ENCODE measurements around the gene CRADD. TPM values are rescaled to one million over a fixed set of nuclear protein-coding genes. Genes with fewer than 3 reads are reported as not detected.
"Not testable (repeated sequence)": the region's sequence is repeated elsewhere in the genome, so short reads cannot be mapped to it uniquely, and the experiment has no call there.

The CRADD gene
- total RNA-seq, 1 experiment from 2014 or later: 7.6 TPM

GRCh38 chr12:93798279-93799151 is 121.3 kb downstream of the CRADD start:
- DNase-seq: no peak
- Histone ChIP-seq H3K27ac (no peak overlapping the region), H3K9me3 (replicated peaks) (no peaks in the 10 kb centered on the region), H3K27me3 (no peaks in the 10 kb centered on the region), H3K4me3 (no peak overlapping the region), H3K36me3 (no peaks in the 10 kb centered on the region), H3K4me1 (peaks cover 11% of the 10 kb centered on the region)

DNA sequence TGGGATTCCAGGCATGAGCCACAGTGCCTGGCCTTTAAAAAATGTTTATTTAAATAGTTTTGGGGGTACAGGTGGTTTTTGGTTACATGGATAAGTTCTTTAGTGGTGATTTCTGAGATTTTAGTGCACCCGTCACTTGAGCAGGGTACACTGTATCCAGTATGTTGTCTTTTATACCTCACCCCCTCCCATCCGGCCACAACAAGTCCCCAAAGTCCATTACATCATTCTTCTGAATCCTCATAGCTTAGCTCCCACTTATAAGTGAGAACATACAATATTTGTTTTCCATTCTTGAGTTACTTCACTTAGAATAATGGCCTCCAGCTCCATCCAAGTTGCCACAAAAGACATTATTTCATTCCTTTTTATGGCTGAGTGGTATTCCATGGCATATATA is 124.5 kb downstream of the CRADD start:
- peaks cover 11% of the 10 kb centered on the region for H3K4me1 ChIP-seq
- H3K9me3 ChIP-seq (replicated peaks); DNase-seq; H3K4me3 ChIP-seq; H3K36me3 ChIP-seq; H3K27me3 ChIP-seq; H3K27ac ChIP-seq: not testable (repeated sequence)

- H3K27ac ChIP-seq: no peak overlapping the region
- H3K36me3 ChIP-seq: no peaks in the 10 kb centered on the region
- H3K4me1 ChIP-seq: peaks cover 11% of the 10 kb centered on the region
- H3K4me3 ChIP-seq: no peak overlapping the region
- DNase-seq: no peak
- no peaks in the 10 kb centered on the region for H3K27me3 ChIP-seq
- no peaks in the 10 kb centered on the region for H3K9me3 ChIP-seq (replicated peaks)
Measured at GRCh38 chr12:93802293-93802692, 125.1 kb downstream of the CRADD start.

- peaks cover 11% of the 10 kb centered on the region for H3K4me1 ChIP-seq
- no peaks in the 10 kb centered on the region for H3K27me3 ChIP-seq
- H3K36me3 ChIP-seq: no peaks in the 10 kb centered on the region
- no peak overlapping the region for H3K27ac ChIP-seq
- no peak for DNase-seq
- H3K9me3 ChIP-seq (replicated peaks): no peaks in the 10 kb centered on the region
- no peak overlapping the region for H3K4me3 ChIP-seq
Measured at GRCh38 chr12:93802698-93803423, 125.7 kb downstream of the CRADD start.

DNA sequence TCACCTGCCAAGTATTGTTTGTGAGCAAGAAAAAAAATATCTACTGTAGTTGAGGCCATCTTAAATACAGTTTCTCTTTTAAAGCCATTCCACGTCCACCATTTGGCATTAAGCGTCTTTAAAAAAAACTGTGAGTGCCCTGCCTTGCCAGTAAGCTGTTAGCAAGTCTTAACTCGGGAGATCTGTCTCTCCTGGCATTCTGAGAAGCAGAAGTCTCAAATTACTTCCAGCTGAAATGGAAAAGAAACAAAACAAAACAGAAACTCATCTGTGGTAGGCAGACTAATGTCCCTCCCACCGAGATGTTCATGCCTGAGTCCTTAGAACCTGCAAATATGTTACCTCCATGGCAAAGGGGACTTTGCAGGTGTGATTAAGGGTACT is 126.2 kb downstream of the CRADD start:
- no peak overlapping the region for H3K27ac ChIP-seq
- no peaks in the 10 kb centered on the region for H3K9me3 ChIP-seq (replicated peaks)
- peaks cover 11% of the 10 kb centered on the region for H3K4me1 ChIP-seq
- no peaks in the 10 kb centered on the region for H3K27me3 ChIP-seq
- H3K4me3 ChIP-seq: no peak overlapping the region
- H3K36me3 ChIP-seq: no peaks in the 10 kb centered on the region
- DNase-seq: peak in 1 of 2 experiments; percentile 37

DNA sequence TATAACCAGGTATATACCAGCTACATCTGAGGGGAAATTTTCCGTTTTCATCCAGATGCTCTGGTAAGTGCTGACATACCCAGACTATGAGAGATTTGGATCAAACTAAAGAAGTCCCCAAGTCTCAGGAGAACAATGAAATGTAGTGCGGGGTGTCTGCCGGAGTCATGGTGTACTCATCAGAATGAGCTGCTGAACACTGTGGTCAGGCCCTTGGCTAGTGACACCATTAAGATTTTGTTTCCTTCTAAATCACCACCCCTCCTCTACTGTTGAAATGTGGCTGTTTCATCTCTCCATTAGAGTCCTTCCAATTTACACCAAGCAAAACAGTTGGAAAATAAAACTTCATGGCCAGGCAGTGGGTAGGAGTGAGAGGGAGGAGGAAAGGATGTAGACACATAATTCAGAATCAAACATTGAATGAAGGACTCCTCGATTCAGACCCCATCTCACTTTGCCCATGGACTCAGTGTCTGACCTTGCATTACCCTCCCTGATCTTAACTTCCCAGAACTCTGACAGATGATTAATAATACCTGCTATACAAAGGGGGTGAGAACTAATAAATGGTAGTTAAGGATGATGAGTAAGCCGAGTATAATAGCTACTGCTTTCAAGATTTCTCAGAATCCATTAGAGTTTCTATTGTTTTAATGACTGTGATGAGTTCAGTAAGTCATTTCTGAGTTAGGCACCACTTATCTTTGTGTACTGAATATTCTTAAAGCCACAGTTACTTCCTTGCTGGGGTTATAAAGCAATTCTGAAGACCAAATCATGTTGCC is 127.4 kb downstream of the CRADD start:
- DNase-seq: no peak
- no peaks in the 10 kb centered on the region for H3K36me3 ChIP-seq
- H3K4me1 ChIP-seq: peaks cover 11% of the 10 kb centered on the region
- H3K27ac ChIP-seq: no peak overlapping the region
- no peaks in the 10 kb centered on the region for H3K27me3 ChIP-seq
- H3K4me3 ChIP-seq: no peak overlapping the region
- no peaks in the 10 kb centered on the region for H3K9me3 ChIP-seq (replicated peaks)

- Histone ChIP-seq H3K4me1 (peaks cover 20% of the 10 kb centered on the region), H3K4me3 (no peak overlapping the region), H3K27me3 (no peaks in the 10 kb centered on the region), H3K36me3 (no peaks in the 10 kb centered on the region), H3K9me3 (replicated peaks) (no peaks in the 10 kb centered on the region), H3K27ac (no peak overlapping the region)
- no peak for DNase-seq
Measured at GRCh38 chr12:93805736-93806141, 128.6 kb downstream of the CRADD start.

GRCh38 chr12:93807354-93807753 is 130.2 kb downstream of the CRADD start:
- no peaks in the 10 kb centered on the region for H3K36me3 ChIP-seq
- no peaks in the 10 kb centered on the region for H3K9me3 ChIP-seq (replicated peaks)
- no peak for DNase-seq
- peaks cover 26% of the 10 kb centered on the region for H3K4me1 ChIP-seq
- H3K4me3 ChIP-seq: no peak overlapping the region
- no peak overlapping the region for H3K27ac ChIP-seq
- H3K27me3 ChIP-seq: no peaks in the 10 kb centered on the region

DNA sequence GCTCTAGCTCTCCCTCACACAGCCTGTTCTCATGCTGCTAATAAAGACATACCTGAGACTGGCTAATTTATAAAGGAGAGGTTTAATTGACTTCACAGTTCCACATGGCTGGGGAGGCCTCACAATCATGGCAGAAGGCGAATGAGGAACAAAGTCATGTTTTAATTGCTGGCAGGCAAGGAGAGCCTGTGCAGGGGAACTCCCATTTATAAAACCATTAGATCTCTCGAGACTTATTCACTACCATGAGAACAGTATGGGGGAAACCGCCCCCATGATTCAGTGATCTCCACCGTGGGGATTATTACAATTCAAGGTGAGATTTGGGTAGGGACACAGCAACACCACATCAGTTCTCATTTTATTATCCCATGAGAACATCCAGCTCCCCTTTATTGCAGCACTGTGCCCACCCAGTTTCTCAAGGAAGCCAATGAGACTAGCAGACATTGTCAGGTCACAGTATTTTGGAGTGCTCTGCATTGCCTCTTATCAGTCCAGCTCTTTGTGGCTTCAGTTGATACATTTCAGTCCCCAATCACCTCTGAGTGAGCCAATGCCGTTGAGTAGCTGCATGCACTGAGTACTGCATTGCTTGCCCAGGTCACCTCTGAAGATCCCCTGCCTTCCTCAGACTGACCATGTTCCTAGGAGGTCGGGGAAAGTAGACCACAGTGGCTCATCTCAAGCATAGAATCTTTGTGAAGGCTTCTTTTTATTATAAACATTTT is 131.2 kb downstream of the CRADD start:
- no peak overlapping the region for H3K27ac ChIP-seq
- no peaks in the 10 kb centered on the region for H3K27me3 ChIP-seq
- no peaks in the 10 kb centered on the region for H3K9me3 ChIP-seq (replicated peaks)
- H3K4me3 ChIP-seq: no peak overlapping the region
- H3K36me3 ChIP-seq: no peaks in the 10 kb centered on the region
- peaks cover 16% of the 10 kb centered on the region for H3K4me1 ChIP-seq
- DNase-seq: no peak

DNA sequence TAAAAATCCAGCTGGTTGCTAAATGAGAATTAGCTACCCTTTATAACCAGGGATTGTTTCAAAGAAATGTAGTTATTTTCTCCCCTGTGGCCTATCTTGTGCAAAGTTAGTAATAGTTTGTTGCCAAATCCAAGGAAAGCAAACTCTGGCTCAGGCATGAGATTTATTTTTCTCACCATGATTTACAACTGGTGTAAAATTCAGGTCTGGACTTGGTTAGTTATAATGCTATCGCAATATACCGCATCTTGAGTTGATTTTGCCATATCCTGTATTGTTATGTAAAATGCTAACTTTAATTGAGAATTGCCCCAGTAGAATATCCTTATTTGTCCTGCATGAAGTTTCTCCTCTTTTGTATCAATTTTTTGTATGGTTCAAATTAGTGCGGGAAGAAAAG is 135.5 kb downstream of the CRADD start:
- peaks cover 15% of the 10 kb centered on the region for H3K4me1 ChIP-seq
- H3K36me3 ChIP-seq: no peaks in the 10 kb centered on the region
- DNase-seq: no peak
- H3K4me3 ChIP-seq: no peak overlapping the region
- no peaks in the 10 kb centered on the region for H3K27me3 ChIP-seq
- H3K9me3 ChIP-seq (replicated peaks): no peaks in the 10 kb centered on the region
- no peak overlapping the region for H3K27ac ChIP-seq

DNA sequence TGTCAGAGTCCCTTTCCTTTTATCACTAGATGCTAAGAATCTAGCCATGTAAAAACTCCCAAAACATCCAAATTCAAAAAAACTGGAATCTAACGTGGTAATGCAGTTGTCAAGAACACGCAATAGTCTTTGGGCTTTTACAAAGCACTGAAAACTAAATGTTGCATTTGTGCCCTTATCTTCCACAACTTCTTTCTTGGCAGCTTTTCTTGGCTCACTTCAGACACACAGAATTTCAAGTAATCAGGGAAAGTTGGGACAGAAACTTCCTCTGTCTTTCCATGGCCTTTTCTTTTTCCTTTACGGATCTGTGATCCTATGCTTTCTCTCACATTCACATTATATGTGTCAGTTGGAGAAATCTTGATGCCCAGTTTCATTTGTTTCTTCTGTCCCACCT is 136.0 kb downstream of the CRADD start:
- Histone ChIP-seq H3K27ac (no peak overlapping the region), H3K4me1 (peaks cover 15% of the 10 kb centered on the region), H3K36me3 (no peaks in the 10 kb centered on the region), H3K27me3 (no peaks in the 10 kb centered on the region), H3K9me3 (replicated peaks) (no peaks in the 10 kb centered on the region), H3K4me3 (no peak overlapping the region)
- no peak for DNase-seq

GRCh38 chr12:93813972-93814821 is 137.0 kb downstream of the CRADD start:
- Histone ChIP-seq H3K4me1 (peaks cover 15% of the 10 kb centered on the region), H3K9me3 (replicated peaks) (no peaks in the 10 kb centered on the region), H3K4me3 (no peak overlapping the region), H3K36me3 (no peaks in the 10 kb centered on the region), H3K27me3 (no peaks in the 10 kb centered on the region), H3K27ac (no peak overlapping the region)
- no peak for DNase-seq

- Histone ChIP-seq H3K9me3 (replicated peaks) (no peaks in the 10 kb centered on the region), H3K4me3 (no peak overlapping the region), H3K27ac (no peak overlapping the region), H3K4me1 (peaks cover 4% of the 10 kb centered on the region; the same call in 1 of the 2 replicates), H3K36me3 (no peaks in the 10 kb centered on the region), H3K27me3 (no peaks in the 10 kb centered on the region)
- DNase-seq: no peak
Measured at GRCh38 chr12:93818488-93819049, 141.4 kb downstream of the CRADD start.
